ENCODE results near the gene SCNN1B.

DNA sequence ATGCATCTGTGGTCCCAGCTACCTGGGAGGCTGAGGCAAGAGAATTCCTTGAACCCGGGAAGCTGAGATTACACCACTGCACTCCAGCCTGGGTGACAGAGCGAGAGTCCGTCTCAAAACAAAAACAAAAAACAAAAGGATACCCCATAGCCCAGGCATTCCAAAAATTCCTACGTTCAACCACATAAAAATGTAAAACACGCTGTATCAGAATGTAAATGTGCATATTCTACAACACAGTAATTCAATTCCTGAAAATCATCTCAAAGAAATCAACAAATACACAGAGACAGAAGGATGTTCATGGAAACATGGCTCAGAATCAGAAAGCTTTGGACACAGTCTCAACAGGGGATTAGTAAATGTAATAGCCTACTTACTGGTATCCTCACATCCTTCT lies 117.9 kb downstream of the SCNN1B start:
- TF ChIP-seq HOXA7 (CRISPR knock-in tag; IDR thresholded peaks at IDR 0.05; ENCODE audit: borderline replicate concordance) (no peak), ZNF777 (tag by site-specific recombination; IDR thresholded peaks at IDR 0.05; ENCODE audit: borderline replicate concordance) (no peak), ZNF274 (IDR thresholded peaks at IDR 0.05; ENCODE audit: low read length) (no peak), ZNF274 (tag by site-specific recombination; IDR thresholded peaks at IDR 0.05; ENCODE audit: borderline replicate concordance) (no peak), ZNF571 (tag by site-specific recombination; IDR thresholded peaks at IDR 0.05) (no peak), ZNF785 (tag by site-specific recombination; IDR thresholded peaks at IDR 0.05) (no peak), ZNF501 (tag by site-specific recombination; IDR thresholded peaks at IDR 0.05) (no peak), RBAK (tag by site-specific recombination; IDR thresholded peaks at IDR 0.05) (no peak)
- TF ChIP-seq, protein P1, sequence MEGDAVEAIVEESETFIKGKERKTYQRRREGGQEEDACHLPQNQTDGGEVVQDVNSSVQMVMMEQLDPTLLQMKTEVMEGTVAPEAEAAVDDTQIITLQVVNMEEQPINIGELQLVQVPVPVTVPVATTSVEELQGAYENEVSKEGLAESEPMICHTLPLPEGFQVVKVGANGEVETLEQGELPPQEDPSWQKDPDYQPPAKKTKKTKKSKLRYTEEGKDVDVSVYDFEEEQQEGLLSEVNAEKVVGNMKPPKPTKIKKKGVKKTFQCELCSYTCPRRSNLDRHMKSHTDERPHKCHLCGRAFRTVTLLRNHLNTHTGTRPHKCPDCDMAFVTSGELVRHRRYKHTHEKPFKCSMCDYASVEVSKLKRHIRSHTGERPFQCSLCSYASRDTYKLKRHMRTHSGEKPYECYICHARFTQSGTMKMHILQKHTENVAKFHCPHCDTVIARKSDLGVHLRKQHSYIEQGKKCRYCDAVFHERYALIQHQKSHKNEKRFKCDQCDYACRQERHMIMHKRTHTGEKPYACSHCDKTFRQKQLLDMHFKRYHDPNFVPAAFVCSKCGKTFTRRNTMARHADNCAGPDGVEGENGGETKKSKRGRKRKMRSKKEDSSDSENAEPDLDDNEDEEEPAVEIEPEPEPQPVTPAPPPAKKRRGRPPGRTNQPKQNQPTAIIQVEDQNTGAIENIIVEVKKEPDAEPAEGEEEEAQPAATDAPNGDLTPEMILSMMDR (tag by site-specific recombination; IDR thresholded peaks at IDR 0.05) = no peak
- TF ChIP-seq, protein P2, sequence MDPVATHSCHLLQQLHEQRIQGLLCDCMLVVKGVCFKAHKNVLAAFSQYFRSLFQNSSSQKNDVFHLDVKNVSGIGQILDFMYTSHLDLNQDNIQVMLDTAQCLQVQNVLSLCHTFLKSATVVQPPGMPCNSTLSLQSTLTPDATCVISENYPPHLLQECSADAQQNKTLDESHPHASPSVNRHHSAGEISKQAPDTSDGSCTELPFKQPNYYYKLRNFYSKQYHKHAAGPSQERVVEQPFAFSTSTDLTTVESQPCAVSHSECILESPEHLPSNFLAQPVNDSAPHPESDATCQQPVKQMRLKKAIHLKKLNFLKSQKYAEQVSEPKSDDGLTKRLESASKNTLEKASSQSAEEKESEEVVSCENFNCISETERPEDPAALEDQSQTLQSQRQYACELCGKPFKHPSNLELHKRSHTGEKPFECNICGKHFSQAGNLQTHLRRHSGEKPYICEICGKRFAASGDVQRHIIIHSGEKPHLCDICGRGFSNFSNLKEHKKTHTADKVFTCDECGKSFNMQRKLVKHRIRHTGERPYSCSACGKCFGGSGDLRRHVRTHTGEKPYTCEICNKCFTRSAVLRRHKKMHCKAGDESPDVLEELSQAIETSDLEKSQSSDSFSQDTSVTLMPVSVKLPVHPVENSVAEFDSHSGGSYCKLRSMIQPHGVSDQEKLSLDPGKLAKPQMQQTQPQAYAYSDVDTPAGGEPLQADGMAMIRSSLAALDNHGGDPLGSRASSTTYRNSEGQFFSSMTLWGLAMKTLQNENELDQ (tag by site-specific recombination; IDR thresholded peaks at IDR 0.05; ENCODE audit: low read depth) = no peak
- TF ChIP-seq, protein P3, sequence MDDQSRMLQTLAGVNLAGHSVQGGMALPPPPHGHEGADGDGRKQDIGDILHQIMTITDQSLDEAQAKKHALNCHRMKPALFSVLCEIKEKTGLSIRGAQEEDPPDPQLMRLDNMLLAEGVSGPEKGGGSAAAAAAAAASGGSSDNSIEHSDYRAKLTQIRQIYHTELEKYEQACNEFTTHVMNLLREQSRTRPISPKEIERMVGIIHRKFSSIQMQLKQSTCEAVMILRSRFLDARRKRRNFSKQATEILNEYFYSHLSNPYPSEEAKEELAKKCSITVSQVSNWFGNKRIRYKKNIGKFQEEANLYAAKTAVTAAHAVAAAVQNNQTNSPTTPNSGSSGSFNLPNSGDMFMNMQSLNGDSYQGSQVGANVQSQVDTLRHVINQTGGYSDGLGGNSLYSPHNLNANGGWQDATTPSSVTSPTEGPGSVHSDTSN (CRISPR knock-in tag; IDR thresholded peaks at IDR 0.05) = no peak
- TF ChIP-seq, protein P4, sequence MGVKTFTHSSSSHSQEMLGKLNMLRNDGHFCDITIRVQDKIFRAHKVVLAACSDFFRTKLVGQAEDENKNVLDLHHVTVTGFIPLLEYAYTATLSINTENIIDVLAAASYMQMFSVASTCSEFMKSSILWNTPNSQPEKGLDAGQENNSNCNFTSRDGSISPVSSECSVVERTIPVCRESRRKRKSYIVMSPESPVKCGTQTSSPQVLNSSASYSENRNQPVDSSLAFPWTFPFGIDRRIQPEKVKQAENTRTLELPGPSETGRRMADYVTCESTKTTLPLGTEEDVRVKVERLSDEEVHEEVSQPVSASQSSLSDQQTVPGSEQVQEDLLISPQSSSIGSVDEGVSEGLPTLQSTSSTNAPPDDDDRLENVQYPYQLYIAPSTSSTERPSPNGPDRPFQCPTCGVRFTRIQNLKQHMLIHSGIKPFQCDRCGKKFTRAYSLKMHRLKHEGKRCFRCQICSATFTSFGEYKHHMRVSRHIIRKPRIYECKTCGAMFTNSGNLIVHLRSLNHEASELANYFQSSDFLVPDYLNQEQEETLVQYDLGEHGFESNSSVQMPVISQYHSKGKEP (tag by site-specific recombination; IDR thresholded peaks at IDR 0.05) = no peak
- TF ChIP-seq, protein P5, sequence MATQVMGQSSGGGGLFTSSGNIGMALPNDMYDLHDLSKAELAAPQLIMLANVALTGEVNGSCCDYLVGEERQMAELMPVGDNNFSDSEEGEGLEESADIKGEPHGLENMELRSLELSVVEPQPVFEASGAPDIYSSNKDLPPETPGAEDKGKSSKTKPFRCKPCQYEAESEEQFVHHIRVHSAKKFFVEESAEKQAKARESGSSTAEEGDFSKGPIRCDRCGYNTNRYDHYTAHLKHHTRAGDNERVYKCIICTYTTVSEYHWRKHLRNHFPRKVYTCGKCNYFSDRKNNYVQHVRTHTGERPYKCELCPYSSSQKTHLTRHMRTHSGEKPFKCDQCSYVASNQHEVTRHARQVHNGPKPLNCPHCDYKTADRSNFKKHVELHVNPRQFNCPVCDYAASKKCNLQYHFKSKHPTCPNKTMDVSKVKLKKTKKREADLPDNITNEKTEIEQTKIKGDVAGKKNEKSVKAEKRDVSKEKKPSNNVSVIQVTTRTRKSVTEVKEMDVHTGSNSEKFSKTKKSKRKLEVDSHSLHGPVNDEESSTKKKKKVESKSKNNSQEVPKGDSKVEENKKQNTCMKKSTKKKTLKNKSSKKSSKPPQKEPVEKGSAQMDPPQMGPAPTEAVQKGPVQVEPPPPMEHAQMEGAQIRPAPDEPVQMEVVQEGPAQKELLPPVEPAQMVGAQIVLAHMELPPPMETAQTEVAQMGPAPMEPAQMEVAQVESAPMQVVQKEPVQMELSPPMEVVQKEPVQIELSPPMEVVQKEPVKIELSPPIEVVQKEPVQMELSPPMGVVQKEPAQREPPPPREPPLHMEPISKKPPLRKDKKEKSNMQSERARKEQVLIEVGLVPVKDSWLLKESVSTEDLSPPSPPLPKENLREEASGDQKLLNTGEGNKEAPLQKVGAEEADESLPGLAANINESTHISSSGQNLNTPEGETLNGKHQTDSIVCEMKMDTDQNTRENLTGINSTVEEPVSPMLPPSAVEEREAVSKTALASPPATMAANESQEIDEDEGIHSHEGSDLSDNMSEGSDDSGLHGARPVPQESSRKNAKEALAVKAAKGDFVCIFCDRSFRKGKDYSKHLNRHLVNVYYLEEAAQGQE (tag by site-specific recombination; IDR thresholded peaks at IDR 0.05) = no peak

Data from HEK293 (cell line).